Activated CD4-positive, CD25-positive, alpha-beta regulatory T cell treated with anti-CD3 and anti-CD28 coated beads, Interleukin-2, amount 50 U/mL, for 24 hours (primary cell): ENCODE results near the gene HIVEP3.
A peak's percentile ranks its signal among the peaks of the same experiment; 100 is the strongest.

Experiments used
- ATAC-seq, 2 donors: fragments of 150-1000 bp; cut with Tn5 transposase; one replicate each; pipeline ENCODE4 v1.10.0; 2021; ENCODE audit warnings: mild to moderate bottlenecking in 1 of 2, moderate library complexity in 1 of 2

Gene HIVEP3

DNA sequence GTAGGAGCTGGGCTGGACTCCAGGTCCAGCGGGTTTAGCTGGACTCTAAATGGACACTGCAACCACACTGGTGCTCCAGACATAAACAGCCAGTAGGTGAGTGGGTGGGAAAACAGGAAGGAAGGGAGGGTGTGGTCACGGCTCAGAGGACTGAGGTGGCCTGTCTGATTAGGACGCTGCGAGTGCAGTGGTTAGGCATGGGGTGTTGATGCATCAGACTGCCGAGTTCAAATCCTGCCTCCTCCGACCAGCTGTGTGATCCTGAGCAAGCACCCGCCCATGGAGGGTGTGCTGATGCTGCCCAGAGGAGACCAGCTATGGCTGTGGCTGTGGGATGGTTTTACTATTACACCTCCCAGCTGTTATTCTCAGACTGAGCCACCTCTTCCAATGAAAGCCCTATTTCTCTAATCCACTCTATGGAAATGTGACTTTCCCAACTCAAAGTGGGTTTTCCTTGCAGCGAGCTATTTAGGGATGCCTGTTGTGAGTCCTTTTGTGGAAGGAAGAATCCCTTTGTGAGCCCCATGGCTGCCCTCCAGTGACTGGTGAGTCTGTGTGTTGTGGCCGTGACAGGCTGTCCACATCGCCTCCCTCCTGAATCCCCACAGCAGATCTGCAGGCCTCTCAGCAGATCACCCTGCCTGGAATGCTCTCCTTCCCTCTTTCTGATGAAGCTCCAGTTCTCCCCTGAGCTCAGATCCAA lies 377.7 kb downstream of the HIVEP3 start:
- ATAC-seq: peak in 1 of 2 donors; percentile 34

DNA sequence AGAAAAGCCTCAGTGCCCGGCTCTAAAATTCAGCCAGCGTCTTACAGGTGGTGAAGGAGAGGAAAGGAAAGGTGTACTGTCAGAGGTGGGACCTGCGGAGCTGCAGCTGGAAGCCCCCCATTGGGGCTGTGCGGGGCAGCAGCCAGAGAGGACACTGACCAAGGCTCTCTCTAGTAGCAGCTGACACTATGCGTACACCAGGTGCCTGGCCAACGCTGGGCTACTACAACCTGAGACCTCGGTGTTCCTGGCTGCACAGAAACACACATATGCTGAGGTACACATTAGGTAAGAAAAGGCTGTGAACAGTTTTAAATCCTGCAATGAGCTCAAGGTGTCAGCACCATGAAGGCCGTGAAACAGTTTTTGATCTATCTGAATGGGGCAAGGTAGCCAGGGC lies 378.7 kb downstream of the HIVEP3 start:
- ATAC-seq: no peak

DNA sequence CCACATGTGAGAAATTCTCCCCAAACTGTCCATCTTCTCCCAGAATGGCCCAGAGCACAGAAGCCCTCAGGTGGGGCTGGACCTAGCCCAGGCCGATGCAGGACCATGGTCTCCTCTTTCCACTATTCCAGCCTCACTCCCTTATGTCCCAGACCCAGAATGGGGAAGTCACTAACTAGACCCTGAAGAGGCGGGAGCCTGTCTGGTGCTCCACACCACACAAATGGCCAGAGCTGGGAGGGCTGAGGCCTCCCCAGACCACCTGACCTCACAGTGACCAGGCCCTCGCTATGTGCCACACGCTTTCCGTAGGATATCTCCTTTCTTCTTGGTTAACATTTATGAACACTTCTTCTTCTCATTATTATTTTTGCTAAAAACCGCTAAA lies 379.3 kb downstream of the HIVEP3 start:
- no peak for ATAC-seq

DNA sequence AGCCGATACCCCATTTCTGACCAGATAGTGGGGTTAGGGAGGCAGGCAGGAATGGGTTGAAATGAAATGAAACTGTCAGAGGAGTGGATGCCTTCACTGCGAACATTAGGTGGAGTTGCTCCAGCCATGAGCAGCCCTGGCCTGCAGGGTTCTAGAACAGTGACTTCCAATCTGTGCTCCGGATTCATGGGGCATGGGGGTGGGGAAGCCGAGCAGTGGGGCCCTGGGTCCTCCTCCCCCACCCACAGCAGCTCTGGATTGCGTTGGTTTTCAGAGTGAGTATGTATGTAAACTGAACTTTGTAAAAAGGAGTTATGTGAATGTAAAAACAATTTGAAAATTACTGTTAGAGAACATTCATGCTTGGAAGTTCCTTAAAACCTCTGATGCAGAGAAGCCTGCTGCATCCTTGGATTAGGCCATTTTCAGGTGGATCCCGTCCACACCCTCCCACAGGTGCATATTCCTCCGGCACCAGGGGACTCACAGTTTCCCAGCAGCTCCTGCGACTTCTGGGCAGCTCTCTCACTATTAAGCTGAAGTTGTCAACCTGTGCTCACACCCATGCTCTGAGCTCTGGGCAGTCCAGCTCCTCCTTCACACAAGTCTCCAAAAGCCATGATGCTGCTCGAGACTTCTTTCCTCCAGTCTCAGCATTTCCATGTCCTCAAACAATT lies 379.8 kb downstream of the HIVEP3 start:
- no peak for ATAC-seq

DNA sequence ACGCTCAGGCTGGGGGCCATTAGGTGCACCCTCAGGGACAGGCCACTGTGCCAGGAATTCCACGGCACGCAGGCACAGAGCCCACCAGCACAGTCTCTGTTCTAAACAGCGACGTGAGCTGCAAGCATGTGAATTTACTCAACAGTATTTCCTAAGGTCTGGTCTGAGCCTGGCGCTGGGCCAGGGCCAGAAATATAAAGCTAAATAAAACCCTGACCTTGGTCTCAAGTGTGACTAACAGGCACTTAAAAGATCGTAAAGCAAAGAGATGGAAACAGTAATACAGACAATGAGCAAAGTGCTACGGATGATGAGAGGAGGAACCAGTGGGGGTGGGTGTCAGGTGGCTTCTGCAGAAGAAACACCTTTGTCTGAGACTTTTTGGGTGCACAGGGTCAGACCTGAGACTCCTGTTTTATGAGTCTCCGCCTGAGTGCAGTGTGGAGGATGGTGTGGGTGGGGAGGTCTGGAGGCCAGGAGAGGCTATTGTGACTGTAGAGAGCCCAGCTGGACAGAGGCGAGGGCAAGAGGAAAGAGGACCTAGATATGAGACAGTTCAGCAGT lies 380.9 kb downstream of the HIVEP3 start:
- no peak for ATAC-seq

DNA sequence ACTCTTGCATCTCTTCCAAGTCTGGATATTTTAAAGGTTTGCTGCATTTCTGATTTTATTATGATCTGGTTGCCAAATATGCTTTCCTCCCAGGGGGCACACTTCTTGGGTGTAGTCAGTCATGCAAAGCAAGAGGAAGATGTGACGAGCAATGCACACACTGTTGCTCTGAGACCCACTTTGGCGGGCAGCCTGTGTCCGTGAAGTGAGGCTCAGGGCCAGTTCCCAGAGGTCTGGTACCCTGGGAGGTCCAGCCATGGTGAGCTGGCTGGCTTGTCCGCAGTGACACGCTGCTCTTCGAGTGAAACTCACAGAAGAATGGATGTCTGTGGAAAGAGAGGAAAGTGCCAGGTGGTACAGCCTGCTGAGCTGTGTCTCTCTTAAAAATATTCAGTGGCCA lies 381.5 kb downstream of the HIVEP3 start:
- ATAC-seq: no peak

DNA sequence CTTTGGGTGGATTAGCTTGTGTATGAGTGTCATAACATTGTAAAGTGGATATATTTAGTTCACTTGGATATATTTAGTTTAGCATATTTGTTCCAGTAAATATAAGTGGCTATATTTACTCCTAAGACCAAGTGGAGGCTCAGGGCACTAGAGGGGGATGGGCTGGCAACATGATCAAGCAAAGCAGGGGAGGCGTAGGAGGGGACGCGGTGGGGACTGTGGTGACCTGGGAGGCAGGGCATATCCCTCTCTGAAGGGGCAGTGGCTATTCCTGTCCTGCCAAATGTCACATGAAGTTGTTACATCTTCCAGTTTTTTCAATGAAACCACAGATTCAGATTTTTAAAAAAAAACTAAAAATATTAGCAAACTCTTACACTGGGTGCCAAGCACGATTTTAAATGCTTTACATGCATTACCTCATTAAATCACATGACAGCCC lies 382.3 kb downstream of the HIVEP3 start:
- no peak for ATAC-seq

DNA sequence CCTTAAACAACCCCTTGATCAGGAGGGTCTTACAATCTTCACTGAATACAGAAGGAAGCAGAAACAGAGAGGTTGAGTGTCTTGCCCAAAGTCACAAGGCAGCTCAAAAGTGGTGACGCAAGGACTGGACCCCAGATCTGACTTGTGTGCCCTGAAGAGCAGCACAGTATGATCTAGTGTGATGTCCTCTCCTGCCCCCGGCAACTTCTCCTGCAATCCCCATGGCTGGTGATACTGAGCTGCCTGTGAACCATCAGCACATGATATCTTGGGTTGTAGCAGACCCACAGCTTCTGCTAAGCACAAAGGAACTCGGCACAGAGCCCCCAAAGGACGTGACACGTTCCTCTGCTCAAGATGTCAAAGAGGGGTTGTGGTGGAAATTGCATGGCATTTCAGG lies 383.0 kb downstream of the HIVEP3 start:
- ATAC-seq: no peak

DNA sequence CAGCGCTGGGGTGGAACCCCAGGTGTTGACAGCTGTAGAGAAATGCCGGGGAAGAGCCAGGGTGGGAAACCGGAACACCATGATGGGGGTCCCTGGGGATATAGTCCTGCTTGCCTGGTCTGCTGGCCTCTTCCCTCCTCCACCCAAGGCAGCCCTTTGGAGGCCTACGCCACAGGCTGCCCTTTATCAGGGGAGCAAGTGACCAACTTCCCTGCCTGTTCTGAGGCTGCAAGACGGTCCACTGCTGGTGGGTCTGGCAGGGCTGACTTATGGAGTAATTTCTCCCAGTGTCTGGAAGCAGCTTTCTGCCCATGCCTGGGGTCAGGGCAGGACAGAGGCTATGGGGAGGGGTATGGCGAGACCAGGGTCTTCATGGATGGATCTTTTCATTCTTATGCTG lies 383.4 kb downstream of the HIVEP3 start:
- no peak for ATAC-seq

DNA sequence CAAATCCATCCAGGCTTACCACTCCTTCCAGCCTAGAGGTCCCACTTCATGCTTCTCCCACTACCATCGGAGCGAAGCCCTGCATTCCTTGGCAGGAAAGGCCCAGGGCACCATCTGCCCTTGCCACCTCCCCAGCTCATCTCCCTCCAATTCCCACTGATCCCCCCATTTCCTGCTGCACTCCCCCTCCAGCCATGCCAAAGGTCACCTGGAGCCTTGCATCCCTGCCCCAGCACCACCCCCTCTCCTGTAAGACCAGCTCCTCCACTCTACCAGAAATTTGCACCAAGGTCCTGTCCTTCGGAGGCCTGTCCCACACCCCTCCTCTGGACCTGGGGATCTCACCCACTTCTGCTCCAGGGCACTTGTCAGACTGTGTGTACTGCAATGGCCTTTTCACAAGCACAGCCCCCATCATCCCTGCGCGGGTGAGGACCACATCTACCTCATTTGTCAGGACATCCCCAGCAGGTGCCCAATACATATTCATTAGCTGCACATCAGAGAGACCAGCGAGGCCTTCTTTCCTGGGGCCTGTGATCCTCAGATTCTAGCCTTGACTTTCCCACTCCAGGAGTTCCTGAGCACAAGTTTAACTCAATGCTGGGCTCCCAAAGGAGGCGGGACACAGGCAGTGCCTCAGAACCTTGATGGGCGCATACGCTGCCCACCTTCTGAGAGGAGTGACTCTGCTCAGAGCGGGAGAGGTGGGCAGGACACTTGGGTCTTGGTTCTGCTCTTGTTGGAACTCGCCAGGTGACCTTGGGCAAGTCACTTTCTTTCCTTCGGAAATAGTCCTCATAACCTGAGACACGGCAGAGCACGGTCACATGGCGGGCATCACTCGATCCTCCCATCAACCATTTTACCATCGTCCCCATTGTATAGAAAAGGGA lies 384.3 kb downstream of the HIVEP3 start:
- ATAC-seq: no peak

DNA sequence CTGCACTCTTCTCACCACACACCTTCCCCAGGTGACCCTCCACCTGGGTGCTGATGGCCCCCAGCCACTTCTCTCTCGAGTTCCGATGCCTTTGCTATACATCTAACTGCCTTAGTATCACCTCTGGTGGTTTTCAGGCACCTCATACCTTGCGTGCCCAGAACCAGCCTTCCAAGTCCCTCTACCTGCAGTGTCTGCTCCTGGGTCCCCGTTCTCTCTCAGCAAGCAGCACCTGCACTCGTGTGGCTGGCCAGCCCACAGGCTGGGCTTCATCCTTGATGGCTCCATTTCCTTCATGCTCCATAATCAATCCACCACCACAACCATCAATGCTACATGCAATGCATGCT lies 385.0 kb downstream of the HIVEP3 start:
- ATAC-seq: no peak

DNA sequence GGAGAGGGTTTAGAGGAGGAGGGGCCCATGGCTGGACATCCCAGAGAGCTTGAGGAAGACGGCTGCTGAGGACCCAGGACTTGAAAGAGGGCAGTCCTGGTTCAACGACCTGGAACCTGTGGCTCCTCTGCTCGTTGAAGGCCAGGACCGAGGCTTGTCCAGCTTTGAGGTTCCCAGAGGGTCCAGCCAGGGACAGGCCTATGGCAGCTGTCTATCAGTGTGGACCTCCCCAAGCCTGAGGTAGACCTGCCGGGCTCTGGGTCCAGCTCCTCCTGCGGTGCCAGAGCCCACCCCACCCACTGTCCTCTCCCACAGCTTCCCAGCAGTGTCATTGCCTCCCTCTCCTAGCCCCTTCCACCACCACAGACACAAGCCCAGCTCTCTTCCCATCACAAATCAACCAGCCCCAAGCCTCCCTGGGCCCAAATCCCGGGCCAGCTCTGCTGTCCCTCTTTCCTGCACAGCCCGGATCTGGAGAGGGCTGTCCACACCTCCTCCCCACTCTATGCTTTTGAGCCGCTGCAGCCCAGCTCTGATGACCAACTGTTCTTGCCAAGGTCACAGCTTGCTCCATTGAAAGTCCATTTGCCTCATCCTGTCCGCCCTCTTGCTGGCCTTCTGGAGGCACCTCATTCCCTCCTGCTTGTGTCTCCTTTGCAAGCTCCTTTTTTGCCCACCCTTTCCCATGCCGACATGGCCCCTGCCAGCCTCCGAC lies 385.5 kb downstream of the HIVEP3 start:
- no peak for ATAC-seq

DNA sequence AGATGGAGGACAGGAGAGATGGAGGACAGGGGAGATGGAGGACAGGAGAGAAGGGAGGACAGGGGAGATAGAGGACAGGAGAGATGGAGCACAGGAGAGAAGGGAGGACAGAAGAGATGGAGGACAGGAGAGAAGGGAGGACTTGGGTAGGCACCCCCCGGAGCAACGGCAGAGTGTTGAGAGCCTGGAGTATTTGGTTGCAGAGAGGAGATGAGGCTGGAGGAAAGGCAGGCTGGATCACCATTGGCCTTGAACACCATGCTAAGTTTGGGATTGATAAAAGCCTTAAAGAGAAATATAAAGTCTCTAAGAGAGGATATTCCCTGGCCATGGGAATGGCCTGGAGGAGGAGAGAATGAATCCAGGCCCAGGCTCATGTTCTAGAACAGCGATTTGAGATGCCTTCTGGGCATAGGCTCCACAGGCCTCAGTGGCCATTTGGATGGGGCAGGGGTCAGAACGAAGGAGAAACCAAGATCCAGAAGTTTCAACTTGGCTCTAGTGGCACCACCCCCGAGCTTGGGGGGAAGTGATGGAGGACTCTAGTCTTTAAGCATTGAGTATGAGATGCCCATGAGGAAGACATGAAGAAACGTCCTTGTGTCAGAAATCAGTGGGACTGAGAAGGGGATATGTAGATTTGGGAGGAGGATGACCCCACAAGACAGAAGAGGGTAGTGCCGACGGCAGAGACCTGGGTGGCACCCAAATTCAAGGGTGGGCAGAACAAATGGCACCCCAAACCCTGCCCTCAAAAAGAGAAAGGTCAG lies 386.3 kb downstream of the HIVEP3 start:
- no peak for ATAC-seq

DNA sequence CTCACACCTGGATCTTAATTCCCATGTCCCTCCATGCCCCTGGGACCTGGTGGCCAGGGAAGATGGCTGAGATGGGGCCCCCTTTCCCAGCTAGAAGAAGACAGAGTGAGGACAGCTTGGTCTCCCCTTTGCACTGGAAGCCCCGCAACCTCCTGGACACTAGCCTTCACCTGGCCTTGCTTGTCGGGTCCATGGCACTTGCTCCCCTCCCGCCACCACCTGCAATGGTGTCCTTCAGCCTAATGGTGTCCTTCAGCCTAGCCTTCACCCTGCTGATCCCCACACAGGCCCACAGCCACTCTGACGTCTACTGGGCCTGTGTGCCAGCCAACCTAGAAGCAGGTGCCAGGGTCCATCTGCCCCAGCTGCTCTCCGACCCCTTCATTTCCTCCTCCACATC lies 388.3 kb downstream of the HIVEP3 start:
- ATAC-seq: no peak

DNA sequence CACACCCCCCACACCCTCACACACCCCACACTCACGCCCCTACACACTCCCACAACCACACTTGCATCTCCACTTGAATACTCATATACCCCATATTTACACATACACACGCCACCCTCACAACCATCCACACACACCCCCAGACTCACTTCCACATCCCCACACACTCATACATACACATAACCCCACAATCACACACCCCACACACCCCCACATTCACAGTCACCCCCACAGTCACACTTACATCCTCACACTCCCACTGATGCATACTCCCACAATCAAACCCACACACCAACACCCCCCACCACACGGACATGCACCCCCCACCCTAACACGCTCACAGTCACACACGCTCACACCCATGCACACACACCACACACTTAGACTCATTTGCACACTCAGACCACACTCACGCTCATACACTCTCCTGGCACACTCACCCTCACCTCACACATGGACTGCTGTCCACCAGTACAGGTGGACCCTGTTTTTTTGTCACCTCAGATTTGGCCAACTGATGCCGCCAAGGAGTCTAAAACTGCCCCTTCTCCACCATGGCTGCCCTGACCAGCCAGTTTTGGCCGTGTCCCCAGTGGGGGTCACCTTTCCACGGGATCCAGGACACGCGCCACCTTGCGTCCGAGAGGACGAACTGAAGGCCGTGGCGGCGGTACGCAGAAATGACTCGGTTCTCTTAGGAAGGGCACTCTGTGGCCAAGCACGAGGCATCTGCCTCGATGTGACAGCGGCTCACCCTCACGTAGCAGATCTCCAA lies 388.9 kb downstream of the HIVEP3 start:
- no peak for ATAC-seq

DNA sequence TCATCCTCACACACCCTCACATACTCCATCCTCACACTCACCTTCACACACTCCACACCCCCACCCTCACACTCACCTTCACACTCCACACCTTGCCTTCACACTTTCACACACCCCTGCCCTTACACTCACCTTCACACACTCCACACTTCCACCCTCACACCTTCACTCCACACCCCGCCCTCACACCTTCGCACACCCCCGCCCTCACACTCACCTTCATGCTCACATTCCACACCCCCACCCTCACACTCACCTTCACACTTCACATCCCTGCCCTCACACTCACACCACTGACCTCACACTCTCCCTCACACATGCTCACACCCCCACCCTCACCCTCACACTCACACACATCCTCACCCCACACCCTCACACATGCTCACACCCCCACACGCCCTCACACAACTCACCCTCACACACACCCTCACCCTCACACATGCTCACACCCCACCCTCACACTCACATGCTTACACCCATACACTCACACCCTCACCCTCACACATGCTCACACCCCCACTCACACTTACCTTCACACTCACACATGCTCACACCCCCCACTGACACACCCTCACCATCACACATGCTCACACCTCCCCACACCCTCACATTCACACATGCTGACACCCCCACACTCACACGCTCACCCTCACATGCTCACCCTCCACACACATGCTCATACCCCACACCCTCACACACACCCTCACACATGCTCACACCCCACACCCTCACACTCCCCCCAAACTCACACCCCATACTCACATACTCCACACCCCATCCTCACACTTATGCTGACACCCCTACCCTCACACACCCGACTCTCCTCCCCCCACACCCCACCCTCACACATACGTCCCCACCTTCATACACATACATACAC lies 389.8 kb downstream of the HIVEP3 start:
- ATAC-seq: no peak

DNA sequence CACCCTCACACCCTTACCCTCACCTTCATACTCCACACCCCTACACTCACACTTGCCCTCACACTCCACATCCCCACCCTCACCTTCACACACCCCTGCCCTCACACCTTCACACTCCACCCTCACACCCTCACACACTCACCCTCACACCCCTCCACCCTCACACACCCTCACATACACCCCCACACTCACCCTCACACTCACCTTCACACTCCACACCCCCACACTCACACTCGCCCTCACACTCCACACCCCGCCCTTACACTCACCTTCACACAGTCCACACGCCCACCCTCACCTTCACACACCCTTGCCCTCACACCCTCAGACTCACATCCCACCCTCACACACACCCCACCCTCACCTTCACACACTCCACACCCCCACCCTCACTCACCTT lies 390.6 kb downstream of the HIVEP3 start:
- ATAC-seq: no peak

DNA sequence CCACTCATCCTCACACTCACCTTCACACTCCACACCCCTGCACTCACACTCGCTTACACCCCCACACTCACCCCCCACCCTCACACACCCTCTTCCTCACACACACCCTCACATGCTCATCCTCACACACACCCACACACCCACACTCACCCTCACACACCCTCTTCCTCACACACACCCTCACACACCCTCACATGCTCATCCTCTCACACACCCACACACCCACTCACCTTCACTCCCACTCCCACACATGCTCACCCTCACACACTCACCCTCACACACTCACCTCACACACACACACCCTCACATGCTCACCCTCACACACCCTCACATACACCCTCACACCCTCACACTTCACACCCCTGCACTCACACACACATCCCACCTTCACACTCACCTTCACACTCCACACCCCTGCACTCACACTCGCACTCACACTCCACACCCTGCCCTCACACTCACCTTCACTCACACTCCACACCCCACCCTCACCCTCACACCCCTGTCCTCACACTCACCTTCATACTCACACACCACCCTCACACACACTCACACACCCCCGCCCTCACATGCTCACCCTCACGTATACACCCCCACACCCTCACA lies 391.7 kb downstream of the HIVEP3 start:
- ATAC-seq: no peak

DNA sequence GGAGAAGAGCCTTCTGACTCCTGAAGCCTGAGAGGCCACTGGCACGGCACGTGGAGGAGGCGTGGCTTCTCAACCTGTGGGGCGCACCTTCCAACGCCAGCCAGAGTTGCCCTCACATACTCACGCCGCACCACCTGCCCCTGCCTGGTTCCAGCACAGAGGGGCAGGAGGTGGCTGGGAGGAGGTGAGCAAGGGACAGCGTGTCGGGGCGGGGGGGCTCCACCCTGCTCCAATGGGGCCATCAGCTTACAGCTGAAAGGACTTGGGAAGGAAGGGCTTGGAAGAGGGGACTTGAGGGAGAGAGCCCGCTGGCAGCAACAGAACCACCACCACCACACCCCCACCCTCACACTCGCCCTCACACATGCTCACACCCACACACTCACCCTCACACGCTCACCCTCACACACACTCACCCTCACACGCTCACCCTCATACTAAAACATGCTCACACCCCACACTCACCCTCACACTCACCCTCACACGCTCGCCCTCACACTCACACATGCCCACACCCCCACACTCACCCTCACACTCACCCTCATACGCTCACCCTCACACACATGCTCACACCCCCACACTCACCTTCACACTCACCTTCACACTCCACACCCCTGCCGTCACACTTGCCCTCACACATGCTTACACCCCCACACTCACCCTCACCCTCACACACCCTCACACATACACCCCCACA lies 392.7 kb downstream of the HIVEP3 start:
- ATAC-seq: no peak
